ENCODE data around the gene IL36G. TPM values are rescaled to one million over a fixed set of nuclear protein-coding genes. Genes with fewer than 3 reads are reported as not detected.

Gene IL36G
- total RNA-seq, 1 experiment from 2014 or later, result not detected

DNA sequence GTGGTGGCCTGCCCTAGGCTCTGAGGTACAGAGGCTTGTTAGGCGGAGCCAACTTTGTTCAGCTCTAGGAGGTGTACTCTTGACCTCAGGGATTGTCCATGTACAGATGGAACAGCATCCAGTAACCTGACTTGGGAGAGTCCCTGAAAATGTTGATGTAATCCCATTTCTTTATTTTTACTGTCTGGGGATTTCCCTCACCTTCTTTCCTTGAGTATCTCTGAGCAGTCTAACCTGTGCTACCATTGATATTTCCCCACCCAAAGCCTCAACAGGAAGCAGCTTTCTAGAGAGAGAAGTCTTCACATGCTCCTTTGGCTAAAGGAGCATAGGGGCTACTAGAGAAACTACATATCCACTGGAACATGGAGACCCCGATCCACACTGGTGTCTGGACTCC, 37.8 kb downstream of the IL36G start:
- TF ChIP-seq, protein P1, sequence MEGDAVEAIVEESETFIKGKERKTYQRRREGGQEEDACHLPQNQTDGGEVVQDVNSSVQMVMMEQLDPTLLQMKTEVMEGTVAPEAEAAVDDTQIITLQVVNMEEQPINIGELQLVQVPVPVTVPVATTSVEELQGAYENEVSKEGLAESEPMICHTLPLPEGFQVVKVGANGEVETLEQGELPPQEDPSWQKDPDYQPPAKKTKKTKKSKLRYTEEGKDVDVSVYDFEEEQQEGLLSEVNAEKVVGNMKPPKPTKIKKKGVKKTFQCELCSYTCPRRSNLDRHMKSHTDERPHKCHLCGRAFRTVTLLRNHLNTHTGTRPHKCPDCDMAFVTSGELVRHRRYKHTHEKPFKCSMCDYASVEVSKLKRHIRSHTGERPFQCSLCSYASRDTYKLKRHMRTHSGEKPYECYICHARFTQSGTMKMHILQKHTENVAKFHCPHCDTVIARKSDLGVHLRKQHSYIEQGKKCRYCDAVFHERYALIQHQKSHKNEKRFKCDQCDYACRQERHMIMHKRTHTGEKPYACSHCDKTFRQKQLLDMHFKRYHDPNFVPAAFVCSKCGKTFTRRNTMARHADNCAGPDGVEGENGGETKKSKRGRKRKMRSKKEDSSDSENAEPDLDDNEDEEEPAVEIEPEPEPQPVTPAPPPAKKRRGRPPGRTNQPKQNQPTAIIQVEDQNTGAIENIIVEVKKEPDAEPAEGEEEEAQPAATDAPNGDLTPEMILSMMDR (IDR thresholded peaks at IDR 0.05; ENCODE audit: insufficient read depth in 1 of 2, low read depth in 1 of 2, low read length in 1 of 2, severe bottlenecking in 1 of 2, unreplicated experiment in 1 of 2), result no peak
- no peak overlapping the region for H3K4me3 Mint-ChIP-seq (ENCODE audit: unreplicated experiment)
- no peak overlapping the region for H3K27ac Mint-ChIP-seq (ENCODE audit: unreplicated experiment)
- Histone ChIP-seq H3K9me3 (no peaks in the 10 kb centered on the region), H3K27me3 (replicated peaks; ENCODE audit: control insufficient read depth, insufficient read depth, low read length) (no peaks in the 10 kb centered on the region), H3K4me3 (ENCODE audit: low read depth, low read length) (no peak overlapping the region), H3K4me1 (no peaks in the 10 kb centered on the region), H3K36me3 (ENCODE audit: control insufficient read depth, insufficient read depth, low read length) (no peaks in the 10 kb centered on the region)
- peaks cover 36% of the 10 kb centered on the region for H3K9me3 Mint-ChIP-seq (ENCODE audit: unreplicated experiment)
- intact Hi-C loops (cut with micrococcal nuclease; ENCODE audit: unreplicated experiment), result no loop called here
- POLR2A ChIA-PET, result no interaction called here
- no peaks in the 10 kb centered on the region for H3K4me1 Mint-ChIP-seq (ENCODE audit: low read depth, unreplicated experiment)
- CTCF ChIA-PET, result no interaction called here
- H3K36me3 Mint-ChIP-seq (ENCODE audit: insufficient read depth, unreplicated experiment), result no peaks in the 10 kb centered on the region
- peaks cover 27% of the 10 kb centered on the region for H3K27me3 Mint-ChIP-seq (ENCODE audit: insufficient read depth, unreplicated experiment)
- BruUV-seq (replicated peaks), result no TSS peak
- no peak for DNase-seq

DNA sequence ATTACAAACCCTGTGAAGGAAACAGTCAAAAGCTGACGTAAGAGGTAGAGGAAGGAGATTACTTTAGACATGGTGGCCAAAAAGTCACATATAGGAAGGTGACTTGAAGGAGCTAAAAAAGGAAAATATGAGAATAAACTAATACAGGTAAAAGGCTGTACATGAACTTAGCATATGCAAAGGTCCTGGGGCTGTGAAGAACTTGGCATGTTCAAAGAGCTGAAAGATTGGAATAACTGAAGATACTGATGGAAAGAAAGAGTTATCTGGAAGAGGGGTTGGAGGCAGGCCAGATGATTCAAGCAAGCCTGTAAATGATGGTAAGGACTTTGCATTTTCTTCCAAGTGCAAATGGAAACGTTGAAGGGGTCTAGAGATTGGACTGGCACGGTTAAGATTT, 40.7 kb downstream of the IL36G start:
- Mint-ChIP-seq H3K4me1 (ENCODE audit: low read depth, unreplicated experiment) (no peaks in the 10 kb centered on the region), H3K27ac (ENCODE audit: unreplicated experiment) (no peak overlapping the region), H3K27me3 (ENCODE audit: insufficient read depth, unreplicated experiment) (peaks cover 27% of the 10 kb centered on the region), H3K4me3 (ENCODE audit: unreplicated experiment) (no peak overlapping the region), H3K9me3 (ENCODE audit: unreplicated experiment) (peaks cover 36% of the 10 kb centered on the region), H3K36me3 (ENCODE audit: insufficient read depth, unreplicated experiment) (no peaks in the 10 kb centered on the region)
- Histone ChIP-seq H3K36me3 (ENCODE audit: control insufficient read depth, insufficient read depth, low read length) (no peaks in the 10 kb centered on the region), H3K4me1 (no peaks in the 10 kb centered on the region), H3K27me3 (replicated peaks; ENCODE audit: control insufficient read depth, insufficient read depth, low read length) (no peaks in the 10 kb centered on the region), H3K4me3 (ENCODE audit: low read depth, low read length) (no peak overlapping the region), H3K9me3 (no peaks in the 10 kb centered on the region)
- CTCF ChIA-PET, result no interaction called here
- DNase-seq, result no peak
- POLR2A ChIA-PET, result interaction anchor here (0.5 kb wide), 1 partner anchor 373 kb away, joined by 8 read pairs; the partner anchor contains the start of gene SLC20A1
- TF ChIP-seq, protein P1 (IDR thresholded peaks at IDR 0.05; ENCODE audit: insufficient read depth in 1 of 2, low read depth in 1 of 2, low read length in 1 of 2, severe bottlenecking in 1 of 2, unreplicated experiment in 1 of 2), result no peak
- BruUV-seq (replicated peaks), result no TSS peak
- intact Hi-C loops (cut with micrococcal nuclease; ENCODE audit: unreplicated experiment), result no loop called here

DNA sequence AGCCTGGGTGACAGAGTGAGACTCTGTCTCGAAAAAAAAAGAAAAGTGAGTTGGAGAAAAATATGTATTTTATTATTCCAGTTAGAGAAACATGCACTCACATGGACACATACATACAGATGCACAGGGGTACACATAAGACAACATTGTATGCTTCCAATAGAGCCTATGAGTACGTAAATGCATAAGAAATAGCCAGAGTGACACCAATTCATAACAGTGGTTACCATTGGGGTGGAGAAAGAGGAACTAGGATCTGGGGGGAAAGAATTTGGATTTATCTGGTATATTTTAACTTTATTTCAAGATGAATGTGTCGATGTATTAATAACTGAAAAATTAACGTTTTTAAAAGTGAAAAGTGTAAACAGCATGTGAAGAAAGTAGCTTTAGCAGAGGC, 43.5 kb downstream of the IL36G start:
- BruUV-seq (replicated peaks), result no TSS peak
- intact Hi-C loops (cut with micrococcal nuclease; ENCODE audit: unreplicated experiment), result no loop called here
- H3K9me3 ChIP-seq, result no peaks in the 10 kb centered on the region
- H3K27me3 ChIP-seq (replicated peaks; ENCODE audit: control insufficient read depth, insufficient read depth, low read length), result peaks cover 2% of the 10 kb centered on the region; the same call in 1 of the 2 replicates
- Mint-ChIP-seq H3K36me3 (ENCODE audit: insufficient read depth, unreplicated experiment) (no peaks in the 10 kb centered on the region), H3K27me3 (ENCODE audit: insufficient read depth, unreplicated experiment) (peaks cover 38% of the 10 kb centered on the region), H3K9me3 (ENCODE audit: unreplicated experiment) (peaks cover 36% of the 10 kb centered on the region), H3K4me3 (ENCODE audit: unreplicated experiment) (no peak overlapping the region), H3K27ac (ENCODE audit: unreplicated experiment) (no peak overlapping the region), H3K4me1 (ENCODE audit: low read depth, unreplicated experiment) (no peaks in the 10 kb centered on the region)
- no peaks in the 10 kb centered on the region for H3K36me3 ChIP-seq (ENCODE audit: control insufficient read depth, insufficient read depth, low read length)
- no peak overlapping the region for H3K4me3 ChIP-seq (ENCODE audit: low read depth, low read length)
- POLR2A ChIA-PET, result no interaction called here
- CTCF ChIA-PET, result no interaction called here
- DNase-seq, result no peak
- TF ChIP-seq, protein P1 (IDR thresholded peaks at IDR 0.05; ENCODE audit: insufficient read depth in 1 of 2, low read depth in 1 of 2, low read length in 1 of 2, severe bottlenecking in 1 of 2, unreplicated experiment in 1 of 2), result no peak
- H3K4me1 ChIP-seq, result no peaks in the 10 kb centered on the region

Measured in Caco-2 (cell line).